HG03175 (cell line): ENCODE data around the gene DRC7.
"Not testable (repeated sequence)": the region's sequence is repeated elsewhere in the genome, so short reads cannot be mapped to it uniquely, and the experiment has no call there.

Source experiments
- ATAC-seq: cut with Tn5 transposase; IDR thresholded peaks from one replicate; pipeline ENCODE4 v1.9.1; 2021; ENCODE audit warnings: mild to moderate bottlenecking, moderate library complexity; ENCODE audit not compliant: unreplicated experiment

Gene DRC7

GRCh38 chr16:57778658-57779057 is 84.1 kb downstream of the DRC7 start:
- ATAC-seq = no peak

- ATAC-seq = not testable (repeated sequence)
These were observed 85.2 kb downstream of the DRC7 start for GRCh38 chr16:57779836-57780235.

DNA sequence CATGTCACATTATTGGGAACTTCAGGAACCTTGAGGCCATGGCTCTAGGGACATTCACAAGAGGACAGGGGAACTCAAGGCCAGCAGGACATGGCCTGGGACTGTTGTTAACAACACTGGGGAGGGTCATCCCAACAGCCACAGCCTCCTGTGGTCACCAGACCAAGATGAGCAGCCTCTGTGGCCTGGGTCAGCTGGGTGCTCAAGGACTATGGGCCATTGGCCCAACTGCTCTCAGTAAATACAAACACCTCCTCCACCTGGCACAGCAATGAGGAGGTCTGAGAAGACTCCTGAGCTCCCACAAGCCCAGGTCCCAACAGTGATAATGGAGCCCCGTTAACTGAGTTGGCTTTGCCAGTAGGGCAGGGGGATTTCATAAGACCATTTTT is 86.7 kb downstream of the DRC7 start:
- no peak for ATAC-seq
